ENCODE data around the gene KDM3A.
"Not testable (repeated sequence)": the region's sequence is repeated elsewhere in the genome, so short reads cannot be mapped to it uniquely, and the experiment has no call there.

Gene KDM3A

DNA sequence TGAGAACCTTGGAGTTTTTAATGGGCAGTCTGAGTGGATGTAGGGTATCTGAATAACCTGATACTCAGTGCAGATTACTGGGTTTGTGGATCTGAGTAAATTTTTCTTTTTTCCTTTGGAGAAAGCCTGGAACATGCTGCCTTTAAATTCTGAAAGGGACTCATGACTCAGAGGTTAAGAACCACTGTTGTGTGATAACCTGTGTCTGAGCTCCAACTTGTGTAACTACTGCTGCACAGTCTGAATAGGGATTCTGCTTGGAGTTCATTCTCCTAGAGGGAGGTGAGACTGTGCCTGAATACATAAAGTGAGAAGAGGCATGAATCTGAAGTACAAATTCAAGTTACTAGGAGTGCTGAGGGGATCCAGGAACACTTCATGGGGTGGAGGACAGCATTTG lies 36.2 kb downstream of the KDM3A start:
- DNase-seq: no peak

- DNase-seq: no peak
Observed at GRCh38 chr2:86480105-86480504, 38.9 kb downstream of the KDM3A start.

- DNase-seq: no peak
Observed at GRCh38 chr2:86482034-86482433, 40.9 kb downstream of the KDM3A start.

DNA sequence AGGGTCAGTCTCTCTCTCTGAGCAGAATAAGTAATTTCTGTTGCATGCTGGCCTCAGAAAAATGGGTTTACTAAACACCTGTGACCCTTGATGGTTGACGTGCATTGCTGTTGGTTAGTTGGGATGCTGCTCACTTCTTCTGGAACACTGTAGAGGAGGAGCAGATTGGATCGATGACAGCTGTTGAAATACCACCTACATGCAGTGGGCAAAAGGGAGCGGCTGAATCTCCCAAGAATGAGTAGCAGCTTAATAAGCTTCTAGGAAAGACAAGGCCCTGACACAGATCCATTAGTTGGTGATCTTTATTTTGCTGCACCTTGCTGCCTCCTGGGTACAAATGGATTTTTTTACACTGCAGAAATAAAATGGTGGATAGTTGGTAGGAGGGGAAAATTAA lies 43.2 kb downstream of the KDM3A start:
- no peak for DNase-seq

DNA sequence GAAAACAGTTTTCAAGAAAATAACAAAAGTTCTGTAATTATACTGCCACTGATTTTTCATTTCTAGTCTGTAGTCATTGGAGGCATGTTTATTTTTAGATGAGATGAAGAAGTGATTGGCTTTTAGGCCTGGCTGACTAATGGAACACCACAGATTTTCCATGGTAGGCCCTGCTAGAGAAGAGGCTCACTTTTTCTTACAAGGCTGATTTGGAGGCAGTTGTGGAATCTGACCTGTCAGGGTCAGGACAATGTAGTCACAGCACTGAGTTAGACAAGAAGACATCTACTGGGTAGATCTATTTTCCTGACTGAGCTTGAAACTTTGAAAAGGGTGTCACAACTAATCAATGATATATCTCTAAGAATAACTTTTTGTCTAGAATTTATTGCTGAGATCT lies 43.9 kb downstream of the KDM3A start:
- no peak for DNase-seq

- DNase-seq: no peak
Observed at GRCh38 chr2:86485802-86486201, 44.6 kb downstream of the KDM3A start.

DNA sequence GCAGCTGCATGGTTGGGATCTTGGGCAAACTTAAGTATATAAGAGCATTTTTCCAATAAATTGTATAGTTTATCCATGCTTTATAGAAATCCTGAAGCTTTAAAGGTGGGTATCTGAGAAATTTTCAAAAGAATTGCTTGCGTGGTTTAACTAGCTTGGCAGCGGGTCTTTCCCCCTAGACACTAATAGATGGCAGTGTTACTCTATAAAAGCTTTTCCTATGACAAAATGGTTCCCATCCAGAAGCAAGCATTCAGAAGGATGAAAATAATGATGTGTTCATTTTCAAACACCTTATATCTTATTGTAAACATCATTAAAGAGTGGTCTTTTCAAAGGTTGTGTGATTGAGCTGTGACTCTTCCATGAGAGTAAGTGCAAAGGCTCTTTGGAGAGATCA lies 45.9 kb downstream of the KDM3A start:
- DNase-seq: no peak

- no peak for DNase-seq
Observed at GRCh38 chr2:86488561-86489250, 47.5 kb downstream of the KDM3A start.

DNA sequence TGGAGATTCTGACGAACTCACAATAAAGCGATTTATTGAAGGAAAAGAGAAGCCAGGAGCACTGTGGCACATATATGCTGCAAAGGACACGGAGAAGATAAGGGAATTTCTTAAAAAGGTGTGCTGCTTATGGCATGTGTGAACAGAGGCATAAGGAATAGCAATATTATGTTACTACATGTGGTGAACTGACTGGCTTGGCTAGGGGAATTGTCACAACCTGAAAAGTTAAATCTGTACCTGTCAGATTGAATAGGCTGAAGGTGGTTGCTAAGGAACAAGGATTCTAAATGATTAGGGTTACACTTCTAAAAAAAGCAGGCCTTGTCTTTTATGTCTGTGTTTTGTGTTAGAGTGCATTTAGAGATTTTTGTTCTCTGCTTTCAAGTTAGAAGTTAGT lies 48.4 kb downstream of the KDM3A start:
- DNase-seq: no peak

- no peak for DNase-seq
Observed at GRCh38 chr2:86490245-86490644, 49.1 kb downstream of the KDM3A start.

DNA sequence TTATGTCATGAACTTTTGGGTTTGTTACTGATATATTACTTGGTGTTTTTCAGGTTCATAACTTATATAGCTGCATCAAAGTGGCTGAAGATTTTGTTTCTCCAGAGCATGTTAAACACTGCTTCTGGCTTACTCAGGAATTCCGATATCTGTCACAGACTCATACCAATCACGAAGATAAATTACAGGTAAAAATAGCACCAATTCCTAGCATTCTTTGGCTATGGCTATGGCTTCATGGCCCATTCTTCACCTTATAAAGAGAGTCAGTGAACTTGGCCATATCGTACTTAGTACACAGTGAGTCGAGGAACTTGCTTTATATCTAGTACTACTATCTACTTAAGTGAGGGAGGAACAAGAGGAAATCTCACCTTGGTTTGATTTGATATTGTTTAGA lies 49.9 kb downstream of the KDM3A start:
- no peak for DNase-seq

GRCh38 chr2:86492048-86492453 lies 50.9 kb downstream of the KDM3A start:
- DNase-seq: no peak

GRCh38 chr2:86496391-86496790 lies 55.2 kb downstream of the KDM3A start:
- not testable (repeated sequence) for DNase-seq

GRCh38 chr2:86498468-86499260 lies 57.5 kb downstream of the KDM3A start:
- no peak for DNase-seq

DNA sequence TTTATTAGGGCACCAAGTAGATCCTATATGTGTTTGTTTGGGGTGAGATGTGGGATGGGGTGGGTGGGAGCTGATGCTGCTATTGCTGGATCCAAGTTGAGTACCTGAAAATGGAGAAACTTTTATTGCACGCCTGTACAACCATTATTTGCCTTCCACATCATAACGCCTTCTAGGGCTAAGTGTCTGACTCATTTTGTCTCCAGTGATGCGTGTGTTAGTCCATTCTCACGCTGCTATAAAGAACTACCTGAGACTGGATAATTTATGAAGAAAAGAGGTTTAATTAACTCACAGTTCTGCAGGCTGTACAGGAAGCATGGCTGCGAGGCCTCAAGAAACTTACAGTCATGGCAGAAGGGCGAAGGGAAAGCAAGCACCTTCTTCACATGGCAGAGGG lies 58.2 kb downstream of the KDM3A start:
- DNase-seq: no peak

DNA sequence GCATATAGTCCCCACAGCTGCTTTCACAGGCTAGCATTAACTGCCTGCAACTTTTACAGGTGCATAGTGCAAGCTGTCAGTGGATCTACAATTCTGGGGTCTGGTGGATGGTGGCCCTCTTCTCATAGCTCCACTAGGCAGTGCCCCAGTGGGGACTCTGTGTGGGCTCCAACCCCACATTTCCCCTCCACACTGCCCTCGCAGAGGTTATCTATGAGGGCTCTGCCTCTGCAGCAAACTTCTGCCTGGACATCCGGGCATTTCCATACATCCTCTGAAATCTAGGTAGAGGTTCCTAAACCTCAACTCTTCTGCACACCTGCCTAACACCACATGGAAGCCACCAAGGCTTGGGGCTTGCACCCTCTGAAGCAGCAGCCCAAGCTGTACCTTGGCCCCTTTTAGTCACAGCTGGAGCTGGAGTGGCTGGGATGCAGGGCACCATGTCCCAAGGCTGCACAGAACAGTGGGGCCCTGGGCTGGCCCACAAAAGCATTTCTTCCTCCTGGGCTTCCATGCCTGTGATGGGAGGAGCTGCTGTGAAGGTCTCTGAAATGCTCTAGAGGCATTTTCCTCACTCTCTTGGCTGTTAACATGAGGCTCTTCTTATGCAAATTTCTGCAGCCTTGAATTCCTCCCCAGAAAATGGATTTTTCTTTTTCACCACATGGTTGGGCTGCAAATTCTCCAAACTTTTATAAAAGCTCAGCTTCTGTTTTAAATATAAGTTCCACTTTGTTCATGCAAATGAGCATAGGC lies 59.3 kb downstream of the KDM3A start:
- no peak for DNase-seq

GRCh38 chr2:86507600-86507999 lies 66.4 kb downstream of the KDM3A start:
- no peak for DNase-seq

DNA sequence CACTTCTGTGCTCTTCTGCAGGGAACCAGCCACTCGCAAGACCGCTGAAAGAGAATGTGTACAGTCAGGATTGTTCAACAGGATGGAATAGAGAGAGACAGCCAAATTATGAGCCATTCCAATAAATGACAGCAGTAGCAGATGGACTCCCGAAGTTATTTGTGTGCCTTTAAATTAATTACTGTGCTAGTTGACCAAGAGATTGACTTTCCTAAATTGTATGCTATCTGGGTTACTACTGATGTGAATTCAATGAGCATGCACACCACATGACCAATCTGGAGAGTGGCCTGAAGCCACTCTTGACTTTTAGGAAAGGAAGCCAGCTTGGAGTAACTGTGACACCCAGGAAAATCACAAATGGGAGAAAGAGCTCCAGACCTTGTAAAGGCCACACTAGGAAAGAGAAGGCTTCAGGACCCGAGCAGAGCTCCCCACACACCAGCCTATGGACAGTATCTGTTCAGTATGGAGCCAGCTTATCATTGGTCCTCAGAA lies 69.3 kb downstream of the KDM3A start:
- DNase-seq: no peak

GRCh38 chr2:86512034-86512433 lies 70.9 kb downstream of the KDM3A start:
- DNase-seq: no peak

- no peak for DNase-seq
Observed at GRCh38 chr2:86512892-86513291, 71.7 kb downstream of the KDM3A start.

DNA sequence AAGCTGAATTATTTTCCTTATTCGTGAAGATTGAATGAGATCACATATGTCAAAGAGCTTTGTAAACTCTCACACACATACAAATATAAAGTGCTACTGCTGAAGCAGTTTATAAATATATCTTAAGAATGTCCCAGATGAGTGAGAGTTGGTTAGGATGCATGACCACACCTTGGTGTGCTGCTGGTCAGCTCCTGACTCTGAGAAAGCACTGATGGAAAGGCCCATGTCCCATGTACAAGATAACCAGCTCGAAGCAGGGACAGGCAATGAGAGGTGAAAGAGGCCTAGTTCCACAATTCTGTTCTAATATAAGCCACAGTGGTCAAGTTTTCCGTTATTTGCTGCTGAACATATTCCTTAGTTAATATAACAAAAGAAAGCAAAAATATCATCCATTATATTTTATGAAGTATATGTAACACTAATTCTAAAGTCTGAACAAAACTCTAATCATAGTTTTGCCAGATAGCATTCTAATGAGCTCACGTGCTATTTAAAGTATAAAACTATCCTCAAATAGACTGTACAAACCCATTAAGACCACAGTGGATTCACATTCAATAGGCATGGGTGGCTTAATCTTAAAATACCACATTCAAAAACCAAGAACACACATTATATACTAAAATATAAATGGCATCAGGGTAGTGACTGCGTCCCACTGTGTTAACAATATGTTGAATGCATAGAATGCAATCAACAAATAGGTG lies 72.9 kb downstream of the KDM3A start:
- no peak for DNase-seq

DNA sequence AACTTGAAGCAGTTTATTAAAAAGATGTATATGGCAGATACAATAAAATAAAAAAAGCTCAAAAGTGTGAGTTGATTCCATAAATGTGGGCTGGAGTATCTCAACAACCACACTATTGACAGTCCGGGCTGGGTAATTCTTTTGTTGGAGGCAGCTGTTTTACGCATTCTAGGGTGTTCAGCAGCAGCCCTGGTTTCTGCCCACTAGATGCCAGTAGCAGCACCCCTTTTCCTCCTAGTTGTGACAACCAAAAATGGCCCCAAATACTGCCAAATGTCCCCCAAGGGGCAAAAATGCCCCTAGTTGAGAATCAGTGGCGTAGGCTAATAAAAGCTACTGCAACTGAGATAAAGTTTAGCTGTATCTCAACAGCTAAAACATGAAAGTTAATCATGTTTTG lies 77.3 kb downstream of the KDM3A start:
- peak; percentile 36 for DNase-seq

- no peak for DNase-seq
Observed at GRCh38 chr2:86519349-86519748, 78.2 kb downstream of the KDM3A start.
